Measurements from ENCODE around the gene GJC2. TPM values are rescaled to one million over a fixed set of nuclear protein-coding genes. Genes with fewer than 3 reads are reported as not detected.
"Not testable (repeated sequence)": the region's sequence is repeated elsewhere in the genome, so short reads cannot be mapped to it uniquely, and the experiment has no call there.

The GJC2 gene
- polyA plus RNA-seq, 2 of the 4 experiments (the other 2 are of a cell fraction): 0.09 to 0.48 TPM

DNA sequence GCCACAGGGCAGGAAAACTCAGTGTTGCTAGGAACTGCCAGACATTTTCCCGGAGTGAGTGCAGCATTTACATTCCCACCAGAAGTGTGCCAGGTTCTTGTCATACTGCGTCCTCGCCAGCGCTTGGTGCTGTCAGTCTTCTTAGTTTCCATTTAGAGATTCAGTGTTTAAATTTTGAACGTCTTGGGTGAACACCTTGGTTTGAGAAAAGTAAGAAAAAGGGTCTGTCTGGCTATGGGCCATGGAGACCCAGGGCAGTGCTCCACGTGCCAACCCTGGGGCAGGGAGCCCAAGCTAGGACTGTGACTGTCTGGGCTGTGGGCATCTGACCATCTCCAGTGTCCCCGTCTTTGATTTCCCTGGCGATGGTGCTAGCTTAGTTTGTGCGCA lies 31.9 kb downstream of the GJC2 start (continued):
- TF ChIP-seq NPAS2 (CRISPR knock-in tag; IDR thresholded peaks at IDR 0.05; ENCODE audit: borderline replicate concordance): no peak
- TF ChIP-seq CHD4 (IDR thresholded peaks at IDR 0.05; ENCODE audit: borderline replicate concordance): no peak
- no peak for TF ChIP-seq CBX2 (IDR thresholded peaks at IDR 0.05; ENCODE audit: borderline replicate concordance, low read depth)
- TF ChIP-seq KDM5A (IDR thresholded peaks at IDR 0.05): no peak
- no peak for TF ChIP-seq PHF8 (IDR thresholded peaks at IDR 0.05; ENCODE audit: borderline replicate concordance, low read depth)
- TF ChIP-seq MAFK (IDR thresholded peaks at IDR 0.05; ENCODE audit: partially characterized antibody): no peak

DNA sequence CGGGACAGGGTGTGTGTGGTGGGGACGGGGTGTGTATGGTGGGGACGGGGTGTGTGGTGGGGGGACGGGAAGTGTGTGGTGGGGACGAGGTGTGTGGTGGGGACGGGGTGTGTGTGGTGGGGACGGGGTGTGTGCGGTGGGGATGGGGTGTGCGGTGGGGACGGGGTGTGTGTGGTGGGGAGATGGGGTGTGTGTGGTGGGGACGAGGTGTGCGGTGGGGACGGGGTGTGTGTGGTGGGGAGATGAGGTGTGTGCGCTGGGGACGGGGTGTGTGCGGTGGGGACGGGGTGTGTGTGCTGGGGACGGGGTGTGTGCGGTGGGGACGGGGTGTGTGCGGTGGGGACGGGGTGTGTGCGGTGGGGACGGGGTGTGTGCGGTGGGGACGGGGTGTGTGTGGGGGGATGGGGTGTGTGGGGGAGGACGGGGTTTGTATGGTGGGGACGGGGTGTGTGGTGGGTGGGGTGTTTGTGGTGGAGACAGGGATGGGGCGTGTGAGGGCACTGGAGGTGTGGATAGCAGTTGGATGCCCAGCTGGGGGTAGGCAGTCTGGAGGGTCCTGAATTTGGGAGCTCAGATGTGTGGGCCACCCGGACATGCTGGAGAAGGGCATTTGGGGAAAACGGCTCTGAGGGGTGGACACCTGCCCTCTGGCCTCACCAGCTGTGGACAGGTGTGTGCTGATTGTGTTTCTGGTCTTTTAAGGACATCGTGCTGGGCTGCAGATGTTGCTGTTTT lies 32.7 kb downstream of the GJC2 start:
- Histone ChIP-seq H3K4me1 (no peaks in the 10 kb centered on the region), H3K4me2 (no peak overlapping the region), H3K27ac (no peak overlapping the region), H3K4me3 (no peak overlapping the region), H3K9me3 (no peaks in the 10 kb centered on the region)
- TF ChIP-seq, protein P1, sequence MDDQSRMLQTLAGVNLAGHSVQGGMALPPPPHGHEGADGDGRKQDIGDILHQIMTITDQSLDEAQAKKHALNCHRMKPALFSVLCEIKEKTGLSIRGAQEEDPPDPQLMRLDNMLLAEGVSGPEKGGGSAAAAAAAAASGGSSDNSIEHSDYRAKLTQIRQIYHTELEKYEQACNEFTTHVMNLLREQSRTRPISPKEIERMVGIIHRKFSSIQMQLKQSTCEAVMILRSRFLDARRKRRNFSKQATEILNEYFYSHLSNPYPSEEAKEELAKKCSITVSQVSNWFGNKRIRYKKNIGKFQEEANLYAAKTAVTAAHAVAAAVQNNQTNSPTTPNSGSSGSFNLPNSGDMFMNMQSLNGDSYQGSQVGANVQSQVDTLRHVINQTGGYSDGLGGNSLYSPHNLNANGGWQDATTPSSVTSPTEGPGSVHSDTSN (IDR thresholded peaks at IDR 0.05): no peak
- TF ChIP-seq SREBF2 (IDR thresholded peaks at IDR 0.05) (no peak), FOSL2 (IDR thresholded peaks at IDR 0.05) (no peak), FOSL2 (CRISPR knock-in tag; IDR thresholded peaks at IDR 0.05) (no peak), BHLHE40 (IDR thresholded peaks at IDR 0.05; ENCODE audit: low read depth, low read length) (no peak)
- ChIA-PET POLR2A (no interaction called here), CTCF (no interaction called here)
- DNase-seq (ENCODE audit: low read depth in 1 of 2, low spot score in 1 of 2) (no peak), ATAC-seq (no peak), FAIRE-seq (no peak)
- 77% methylated on average over 7 of the region's 32 CpGs for WGBS (ENCODE audit: missing lambda C conversion rate)

DNA sequence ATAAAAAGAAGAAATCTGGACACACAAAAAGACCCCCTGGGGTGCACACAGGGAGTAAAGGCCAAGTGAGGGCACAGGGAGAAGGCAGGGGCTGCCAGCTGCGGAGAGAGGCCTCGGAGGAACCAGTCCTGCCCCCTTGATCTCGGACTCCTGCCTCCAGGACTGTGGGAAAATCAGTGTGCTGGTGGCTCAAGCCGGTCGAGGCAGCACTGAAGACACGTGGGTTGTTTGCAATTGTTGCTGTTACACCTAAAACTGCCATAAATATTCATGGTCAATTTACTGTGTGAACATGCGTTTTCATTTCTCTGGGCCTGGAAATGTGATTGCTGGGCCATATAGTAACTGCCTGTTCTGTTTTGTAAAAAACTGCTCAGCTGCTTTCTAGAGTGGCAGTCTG lies 34.4 kb downstream of the GJC2 start:
- H3K4me2 ChIP-seq: no peak overlapping the region
- DNase-seq (ENCODE audit: low read depth in 1 of 2, low spot score in 1 of 2) (no peak), ATAC-seq (no peak), FAIRE-seq (no peak)
- H3K9me3 ChIP-seq: peaks cover 11% of the 10 kb centered on the region
- ChIA-PET POLR2A (no interaction called here), CTCF (interaction anchor here (0.5 kb wide), 1 partner anchor 275 kb away, joined by 3 read pairs; no protein-coding TSS in a partner anchor)
- 83% methylated on average over 7 of the region's 7 CpGs for WGBS (ENCODE audit: missing lambda C conversion rate)
- H3K4me3 ChIP-seq: no peak overlapping the region
- no peak overlapping the region for H3K27ac ChIP-seq
- no peaks in the 10 kb centered on the region for H3K4me1 ChIP-seq
- TF ChIP-seq RFX5 (IDR thresholded peaks at IDR 0.05) (no peak), HOXB13 (CRISPR knock-in tag; IDR thresholded peaks at IDR 0.05; ENCODE audit: low read depth) (no peak), CHD2 (IDR thresholded peaks at IDR 0.05; ENCODE audit: low read length, partially characterized antibody) (no peak), EHF (CRISPR knock-in tag; IDR thresholded peaks at IDR 0.05) (no peak)

DNA sequence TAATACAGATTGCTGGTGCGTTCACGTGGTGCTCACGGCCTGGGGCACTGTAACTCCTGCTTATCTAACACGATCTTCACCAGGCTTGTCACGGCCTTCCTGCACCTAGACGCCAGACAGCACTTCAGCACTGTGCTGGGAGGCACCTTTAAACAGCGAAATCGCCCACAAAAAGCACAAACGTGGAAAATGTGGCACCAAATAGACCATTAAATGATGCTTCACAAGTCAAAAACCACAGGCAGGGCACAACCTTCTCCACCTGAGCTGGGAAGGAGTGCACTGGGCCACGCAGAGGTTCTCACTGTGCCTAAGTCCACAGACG lies 35.9 kb downstream of the GJC2 start:
- WGBS (ENCODE audit: missing lambda C conversion rate): 75% methylated on average over 11 of the region's 11 CpGs
- FAIRE-seq: no peak
- Histone ChIP-seq H3K27ac (no peak overlapping the region), H3K4me2 (no peak overlapping the region), H3K9me3 (peaks cover 11% of the 10 kb centered on the region), H3K4me1 (no peaks in the 10 kb centered on the region), H3K4me3 (no peak overlapping the region)
- ChIA-PET POLR2A (no interaction called here), CTCF (no interaction called here)
- ATAC-seq: no peak
- DNase-seq (ENCODE audit: low read depth in 1 of 2, low spot score in 1 of 2): no peak
- TF ChIP-seq JUNB (IDR thresholded peaks at IDR 0.05) (no peak), FOSL2 (IDR thresholded peaks at IDR 0.05) (no peak), FOSL2 (CRISPR knock-in tag; IDR thresholded peaks at IDR 0.05) (no peak), ZFP36 (IDR thresholded peaks at IDR 0.05; ENCODE audit: borderline replicate concordance, partially characterized antibody) (no peak), CHD4 (IDR thresholded peaks at IDR 0.05; ENCODE audit: borderline replicate concordance) (no peak), NR3C1 (IDR thresholded peaks at IDR 0.05) (no peak), SMC3 (IDR thresholded peaks at IDR 0.05) (no peak), NPAS2 (CRISPR knock-in tag; IDR thresholded peaks at IDR 0.05; ENCODE audit: borderline replicate concordance) (no peak), PHF8 (IDR thresholded peaks at IDR 0.05; ENCODE audit: borderline replicate concordance, low read depth) (no peak), MAZ (IDR thresholded peaks at IDR 0.05; ENCODE audit: borderline replicate concordance, low read depth, low read length) (no peak), HOXB5 (CRISPR knock-in tag; IDR thresholded peaks at IDR 0.05) (no peak), HOXA7 (CRISPR knock-in tag; IDR thresholded peaks at IDR 0.05) (no peak)

DNA sequence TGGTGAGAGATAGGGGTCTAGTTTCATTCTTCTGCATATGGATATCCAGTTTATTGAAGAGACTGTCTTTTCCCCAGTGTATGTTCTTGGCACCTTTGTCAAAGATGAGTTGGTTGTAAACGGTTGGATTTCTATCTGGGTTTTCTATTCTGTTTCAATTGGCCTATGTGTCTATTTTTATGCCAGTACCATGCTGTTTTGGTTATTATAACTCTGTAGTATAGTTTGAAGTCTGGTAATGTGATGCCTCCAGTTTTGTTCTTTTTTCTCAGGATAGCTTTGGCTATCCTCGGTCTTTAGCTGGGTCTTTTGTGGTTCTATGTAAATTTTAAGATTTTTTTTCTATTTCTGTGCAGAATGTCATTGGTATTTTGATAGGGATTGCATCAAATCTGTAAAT lies 38.5 kb downstream of the GJC2 start:
- H3K9me3 ChIP-seq: peaks cover 11% of the 10 kb centered on the region
- FAIRE-seq; H3K27ac ChIP-seq; ATAC-seq; POLR2A ChIA-PET; H3K4me2 ChIP-seq; H3K4me1 ChIP-seq; DNase-seq (ENCODE audit: low read depth in 1 of 2, low spot score in 1 of 2); H3K4me3 ChIP-seq: not testable (repeated sequence)
- CTCF ChIA-PET: interaction anchor here (0.6 to 3.9 kb wide), 8 partner anchors 10 to 326 kb away, joined by 3 to 19 read pairs (median 4); no protein-coding TSS in a partner anchor
- 3% methylated on average over 2 of the region's 2 CpGs for WGBS (ENCODE audit: missing lambda C conversion rate)

All from A549 (cell line).